GM12878 (cell line): Measurements from ENCODE around the gene WWOX. TPM values are rescaled to one million over a fixed set of nuclear protein-coding genes. Genes with fewer than 3 reads are reported as not detected.

Source experiments
- ATAC-seq: fragments of 200-7000 bp; cut with Tn5 transposase; 3 replicates; pipeline ENCODE4 v1.9.1; 2020; ENCODE audit warnings: mild to moderate bottlenecking, moderate library complexity
- BruUV-seq: library from RNA; stranded (reverse); fragments of 400-500 nt; replicated peaks from 2 replicates; lab custom pipeline; 2021; lab: Mats Ljungman, UMichigan
- CTCF ChIA-PET: fragments of 300-600 bp; sonication (Branson Sonifier 250); formaldehyde crosslinking; extraction: SDS; loops from one replicate; lab custom pipeline; 2021; ENCODE audit warnings: inconsistent platforms; lab: Yijun Ruan, JAX
- POLR2A ChIA-PET: fragments of 350-600 bp; formaldehyde crosslinking; extraction: SDS; loops from one replicate; lab custom pipeline; 2021; ENCODE audit warnings: inconsistent platforms; lab: Charles Lee
- RAD21 ChIA-PET: fragments of 300-600 bp; sonication (Branson Sonifier 250); formaldehyde crosslinking; loops from one replicate; lab custom pipeline; 2023; ENCODE audit warnings: antibody characterized with exemption; ENCODE audit not compliant: unreplicated experiment; lab: Charles Lee
- SMC1A ChIA-PET: fragments of 300-600 bp; sonication (Branson Sonifier 250); formaldehyde crosslinking; loops from one replicate; lab custom pipeline; 2023; ENCODE audit not compliant: unreplicated experiment, uncharacterized antibody; lab: Charles Lee
- DNase-seq: peaks from one replicate; pipeline ENCODE4 v3.0.0-alpha.2; 2011; ENCODE audit warnings: low read depth, low spot score
- FAIRE-seq: peaks from 3 replicates; lab custom pipeline; 2011; peaks lifted over from hg19 to GRCh38; lab: Jason Lieb, UNC
- H2AFZ ChIP-seq: 2 replicates; pipeline ENCODE4 v1.6.0; 2011; ENCODE audit warnings: low read depth, low read length, control low read depth; ENCODE audit not compliant: control insufficient read depth
- H3K27ac ChIP-seq: 2 replicates; pipeline ENCODE4 v1.5.1; 2011; ENCODE audit warnings: control low read depth; ENCODE audit not compliant: control insufficient read depth, insufficient read depth
- H3K27me3 ChIP-seq, 2 experiments: replicated peaks in 1 of 2; 2 replicates each; pipeline versions ENCODE4 v1.6.0 to v1.6.1; 2011; ENCODE audit warnings: low read length in 1 of 2; ENCODE audit not compliant: control insufficient read depth in 2 of 2, insufficient read depth in 2 of 2
- H3K36me3 ChIP-seq, 2 experiments: 2 replicates each; pipeline ENCODE4 v1.5.1; 2011; ENCODE audit warnings: low read length in 1 of 2; ENCODE audit not compliant: control insufficient read depth in 2 of 2, insufficient read depth in 2 of 2
- H3K4me1 ChIP-seq: 2 replicates; pipeline ENCODE4 v1.6.1; 2011; ENCODE audit warnings: mild to moderate bottlenecking, low read length, moderate library complexity, mixed read lengths; ENCODE audit not compliant: control insufficient read depth, insufficient read depth
- H3K4me2 ChIP-seq: 2 replicates; pipeline ENCODE4 v1.6.0; 2011; ENCODE audit warnings: control low read depth; ENCODE audit not compliant: control insufficient read depth, insufficient read depth
- H3K4me3 ChIP-seq: fragments of 200-600 bp; sonication (generic); 2 replicates; pipeline ENCODE4 v1.5.1; 2016
- H3K79me2 ChIP-seq: 2 replicates; pipeline ENCODE4 v1.6.0; 2011; ENCODE audit warnings: low read length; ENCODE audit not compliant: control insufficient read depth, insufficient read depth
- H3K9ac ChIP-seq: 2 replicates; pipeline ENCODE4 v1.8.0; 2011; ENCODE audit warnings: low read length, control low read depth, mixed read lengths; ENCODE audit not compliant: control insufficient read depth, insufficient read depth
- H3K9me3 ChIP-seq: replicated peaks from 3 replicates; pipeline ENCODE4 v1.5.1; 2011; ENCODE audit warnings: mild to moderate bottlenecking, low read length; ENCODE audit not compliant: control insufficient read depth, insufficient read depth
- H4K20me1 ChIP-seq: 2 replicates; pipeline ENCODE4 v1.6.0; 2011; ENCODE audit not compliant: control insufficient read depth, insufficient read depth
- HDAC6 ChIP-seq: fragments of 200-600 bp; sonication (generic); IDR thresholded peaks from one replicate; pipeline ENCODE4 v1.8.0; 2017; ENCODE audit warnings: antibody characterized with exemption; ENCODE audit not compliant: unreplicated experiment
- MTA3 ChIP-seq: IDR thresholded peaks from 2 replicates; pipeline ENCODE4 v1.6.1; 2012; ENCODE audit warnings: low read length, inconsistent platforms, borderline replicate concordance
- RBBP5 ChIP-seq: fragments of 200-600 bp; sonication (generic); conservative IDR thresholded peaks from 2 replicates; pipeline ENCODE4 v1.6.1; 2016
- SMAD1 ChIP-seq: fragments of 450-650 bp; IDR thresholded peaks from 2 replicates; pipeline ENCODE4 v1.6.1; 2018; ENCODE audit warnings: mild to moderate bottlenecking, low read depth; ENCODE audit not compliant: partially characterized antibody
- SUPT20H ChIP-seq: IDR thresholded peaks from 2 replicates; pipeline ENCODE4 v1.6.1; 2011; ENCODE audit warnings: low read depth, mild to moderate bottlenecking, low read length, moderate library complexity, borderline replicate concordance; ENCODE audit not compliant: control insufficient read depth
- SUZ12 ChIP-seq: fragments of 200-600 bp; sonication (generic); IDR thresholded peaks from one replicate; pipeline ENCODE4 v1.6.1; 2018; ENCODE audit warnings: antibody characterized with exemption, mild to moderate bottlenecking; ENCODE audit not compliant: unreplicated experiment
- TAF1 ChIP-seq: IDR thresholded peaks from 2 replicates; pipeline ENCODE4 v1.6.1; 2011; ENCODE audit warnings: mild to moderate bottlenecking, low read depth, low read length, borderline replicate concordance
- WGBS: methylation state at CpG from one replicate; pipeline ENCODE4 v1.1.6; 2016; ENCODE audit warnings: low lambda C conversion rate; ENCODE audit not compliant: insufficient replicate concordance, insufficient coverage; ENCODE audit errors: missing lambda C conversion rate; 5-methylcytosine and 5-hydroxymethylcytosine counted together
- in situ Hi-C: fragments of 300-500 bp; cut with MboI; formaldehyde crosslinking; loops from 9 replicates; pipeline ENCODE4 v1.14.3; 2018; ENCODE audit warnings: mixed read lengths
- intact Hi-C: fragments of 100-400 bp; cut with micrococcal nuclease; formaldehyde crosslinking; loops from one replicate; pipeline ENCODE4 v1.14.2; 2022; ENCODE audit not compliant: unreplicated experiment
- polyA plus RNA-seq, 11 experiments: library from polyadenylated mRNA; depleted of rRNA in 4 of 11; unstranded in 6 of 11; stranded (reverse) in 5 of 11; fragments of >200 nt; fragmentation: Nextera tagmentation in 4 of 11; fragmentation: Illumina TruSeq in 1 of 11; extraction: Ambion mirVana in 4 of 11; extraction: Trizol in 1 of 11; gene quantifications; 1 replicate in 1 of 11; 2 replicates in 10 of 11; pipeline versions ENCODE4 v1.2.1 to v1.2.3, GENCODE V29; 2011 to 2016; ENCODE audit warnings: inconsistent platforms in 2 of 11, missing spikeins in 2 of 11, low read depth in 1 of 11
- total RNA-seq, 4 experiments: library from RNA; depleted of rRNA in 3 of 4; stranded (reverse); fragments of >200 nt in 3 of 4; fragmentation: Illumina TruSeq in 1 of 4; extraction: Trizol in 1 of 4; gene quantifications; 2 replicates each; pipeline versions ENCODE4 v1.2.1 to v1.2.3, GENCODE V29; 2013 to 2021
- TF ChIP-seq, protein P1 (sequence below): IDR thresholded peaks from 2 replicates; pipeline ENCODE4 v1.6.1; 2012; ENCODE audit warnings: mild to moderate bottlenecking, low read depth, low read length

Gene WWOX
- total and polyA plus RNA-seq, 10 of the 15 experiments (the other 5 are each of a cell fraction or from before 2014, with no cell fraction given): 2.8 to 24.4 (median 17.8) TPM

DNA sequence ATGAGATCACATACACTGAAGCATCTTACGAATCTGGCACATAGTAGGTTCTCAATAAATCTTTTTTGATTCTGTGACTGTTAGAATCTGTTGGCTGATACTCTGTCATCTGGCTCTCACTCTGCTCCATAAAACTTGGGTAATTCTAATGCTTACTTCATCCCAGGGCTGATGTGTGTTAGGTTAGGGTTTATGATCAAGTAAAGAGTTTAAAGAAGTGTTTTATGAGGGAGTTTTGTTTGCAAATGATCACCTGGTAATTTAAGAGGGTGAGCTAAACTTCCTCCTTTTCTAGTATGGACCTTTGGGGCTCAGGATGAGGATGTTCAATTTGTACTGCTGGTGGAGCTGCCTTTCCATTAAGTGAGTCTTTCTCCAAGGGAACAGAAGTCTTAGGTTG is 364.1 kb downstream of the WWOX start:
- Histone ChIP-seq H3K9me3 (no peaks in the 10 kb centered on the region), H3K79me2 (no peaks in the 10 kb centered on the region), H4K20me1 (no peaks in the 10 kb centered on the region), H3K27me3 (no peaks in the 10 kb centered on the region), H2AFZ (no peak overlapping the region), H3K4me1 (no peaks in the 10 kb centered on the region), H3K4me2 (no peak overlapping the region), H3K27ac (no peak overlapping the region), H3K4me3 (no peak overlapping the region), H3K36me3 (no peaks in the 10 kb centered on the region), H3K9ac (no peak overlapping the region)
- ChIA-PET POLR2A (no interaction called here), SMC1A (no interaction called here), RAD21 (no interaction called here), CTCF (no interaction called here)
- 100% methylated on average over 1 of the region's 1 CpG for WGBS
- in situ Hi-C loops (no loop called here), intact Hi-C loops (no loop called here)
- no peak for TF ChIP-seq RBBP5
- TF ChIP-seq MTA3: no peak
- no peak for TF ChIP-seq SUZ12
- TF ChIP-seq SMAD1: no peak
- TF ChIP-seq TAF1: no peak
- no peak for TF ChIP-seq HDAC6
- TF ChIP-seq, protein P1, sequence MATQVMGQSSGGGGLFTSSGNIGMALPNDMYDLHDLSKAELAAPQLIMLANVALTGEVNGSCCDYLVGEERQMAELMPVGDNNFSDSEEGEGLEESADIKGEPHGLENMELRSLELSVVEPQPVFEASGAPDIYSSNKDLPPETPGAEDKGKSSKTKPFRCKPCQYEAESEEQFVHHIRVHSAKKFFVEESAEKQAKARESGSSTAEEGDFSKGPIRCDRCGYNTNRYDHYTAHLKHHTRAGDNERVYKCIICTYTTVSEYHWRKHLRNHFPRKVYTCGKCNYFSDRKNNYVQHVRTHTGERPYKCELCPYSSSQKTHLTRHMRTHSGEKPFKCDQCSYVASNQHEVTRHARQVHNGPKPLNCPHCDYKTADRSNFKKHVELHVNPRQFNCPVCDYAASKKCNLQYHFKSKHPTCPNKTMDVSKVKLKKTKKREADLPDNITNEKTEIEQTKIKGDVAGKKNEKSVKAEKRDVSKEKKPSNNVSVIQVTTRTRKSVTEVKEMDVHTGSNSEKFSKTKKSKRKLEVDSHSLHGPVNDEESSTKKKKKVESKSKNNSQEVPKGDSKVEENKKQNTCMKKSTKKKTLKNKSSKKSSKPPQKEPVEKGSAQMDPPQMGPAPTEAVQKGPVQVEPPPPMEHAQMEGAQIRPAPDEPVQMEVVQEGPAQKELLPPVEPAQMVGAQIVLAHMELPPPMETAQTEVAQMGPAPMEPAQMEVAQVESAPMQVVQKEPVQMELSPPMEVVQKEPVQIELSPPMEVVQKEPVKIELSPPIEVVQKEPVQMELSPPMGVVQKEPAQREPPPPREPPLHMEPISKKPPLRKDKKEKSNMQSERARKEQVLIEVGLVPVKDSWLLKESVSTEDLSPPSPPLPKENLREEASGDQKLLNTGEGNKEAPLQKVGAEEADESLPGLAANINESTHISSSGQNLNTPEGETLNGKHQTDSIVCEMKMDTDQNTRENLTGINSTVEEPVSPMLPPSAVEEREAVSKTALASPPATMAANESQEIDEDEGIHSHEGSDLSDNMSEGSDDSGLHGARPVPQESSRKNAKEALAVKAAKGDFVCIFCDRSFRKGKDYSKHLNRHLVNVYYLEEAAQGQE: no peak
- no peak for TF ChIP-seq SUPT20H
- FAIRE-seq (no peak), DNase-seq (no peak), ATAC-seq (no peak)
- BruUV-seq: no TSS peak
